Measurements from ENCODE around the gene WDR89. TPM values are rescaled to one million over a fixed set of nuclear protein-coding genes. Genes with fewer than 3 reads are reported as not detected.

Gene WDR89
- total and polyA plus RNA-seq, 4 donors: 3.3 to 9.2 (median 5.5) TPM

DNA sequence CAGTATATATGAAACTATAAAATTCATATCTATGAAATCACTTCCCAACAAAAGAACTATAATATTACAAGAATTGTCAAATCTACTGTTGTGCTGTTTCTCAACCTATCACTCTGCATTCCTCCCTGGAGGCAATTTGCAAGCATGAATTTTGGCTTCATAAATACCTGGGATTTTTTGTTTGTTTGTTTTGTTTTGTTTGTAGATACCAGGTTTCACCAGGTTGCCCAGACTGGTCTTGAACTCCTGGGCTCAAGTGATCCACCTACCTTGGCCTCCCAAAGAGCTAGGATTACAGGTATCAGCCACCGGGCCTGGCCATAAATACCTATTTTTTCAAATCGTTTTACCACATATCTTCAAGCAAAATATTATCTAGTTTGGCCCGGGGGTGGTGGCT is 47.5 kb upstream of the WDR89 start:
- H3K9me3 ChIP-seq (ENCODE audit: control insufficient read depth in 4 of 4, low read length in 3 of 4): no peaks in the 10 kb centered on the region
- H3K9ac ChIP-seq (ENCODE audit: low read depth in 1 of 2, low read length in 2 of 2): no peak overlapping the region
- no peak overlapping the region for H3K4me3 ChIP-seq (ENCODE audit: low read depth in 1 of 3, low read length in 3 of 3)
- H3K4me1 ChIP-seq (ENCODE audit: control insufficient read depth in 4 of 4, insufficient read depth in 4 of 4, low read length in 3 of 4): no peaks in the 10 kb centered on the region
- H3K27ac ChIP-seq (ENCODE audit: low read depth in 1 of 2, low read length in 2 of 2): no peak overlapping the region
- H3K36me3 ChIP-seq (ENCODE audit: control insufficient read depth in 4 of 4, insufficient read depth in 3 of 4, low read depth in 1 of 4, low read length in 3 of 4): peaks cover 0 to 8% (median 0%) of the 10 kb centered on the region in 4 donors
- no peak for DNase-seq (ENCODE audit: low spot score)
- H3K27me3 ChIP-seq (ENCODE audit: control insufficient read depth in 4 of 4, insufficient read depth in 4 of 4, low read length in 3 of 4): no peaks in the 10 kb centered on the region
- TF ChIP-seq, protein P1, sequence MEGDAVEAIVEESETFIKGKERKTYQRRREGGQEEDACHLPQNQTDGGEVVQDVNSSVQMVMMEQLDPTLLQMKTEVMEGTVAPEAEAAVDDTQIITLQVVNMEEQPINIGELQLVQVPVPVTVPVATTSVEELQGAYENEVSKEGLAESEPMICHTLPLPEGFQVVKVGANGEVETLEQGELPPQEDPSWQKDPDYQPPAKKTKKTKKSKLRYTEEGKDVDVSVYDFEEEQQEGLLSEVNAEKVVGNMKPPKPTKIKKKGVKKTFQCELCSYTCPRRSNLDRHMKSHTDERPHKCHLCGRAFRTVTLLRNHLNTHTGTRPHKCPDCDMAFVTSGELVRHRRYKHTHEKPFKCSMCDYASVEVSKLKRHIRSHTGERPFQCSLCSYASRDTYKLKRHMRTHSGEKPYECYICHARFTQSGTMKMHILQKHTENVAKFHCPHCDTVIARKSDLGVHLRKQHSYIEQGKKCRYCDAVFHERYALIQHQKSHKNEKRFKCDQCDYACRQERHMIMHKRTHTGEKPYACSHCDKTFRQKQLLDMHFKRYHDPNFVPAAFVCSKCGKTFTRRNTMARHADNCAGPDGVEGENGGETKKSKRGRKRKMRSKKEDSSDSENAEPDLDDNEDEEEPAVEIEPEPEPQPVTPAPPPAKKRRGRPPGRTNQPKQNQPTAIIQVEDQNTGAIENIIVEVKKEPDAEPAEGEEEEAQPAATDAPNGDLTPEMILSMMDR (IDR thresholded peaks at IDR 0.05; ENCODE audit: low read depth, low read length, missing input control): no peak
- TF ChIP-seq, protein P2, sequence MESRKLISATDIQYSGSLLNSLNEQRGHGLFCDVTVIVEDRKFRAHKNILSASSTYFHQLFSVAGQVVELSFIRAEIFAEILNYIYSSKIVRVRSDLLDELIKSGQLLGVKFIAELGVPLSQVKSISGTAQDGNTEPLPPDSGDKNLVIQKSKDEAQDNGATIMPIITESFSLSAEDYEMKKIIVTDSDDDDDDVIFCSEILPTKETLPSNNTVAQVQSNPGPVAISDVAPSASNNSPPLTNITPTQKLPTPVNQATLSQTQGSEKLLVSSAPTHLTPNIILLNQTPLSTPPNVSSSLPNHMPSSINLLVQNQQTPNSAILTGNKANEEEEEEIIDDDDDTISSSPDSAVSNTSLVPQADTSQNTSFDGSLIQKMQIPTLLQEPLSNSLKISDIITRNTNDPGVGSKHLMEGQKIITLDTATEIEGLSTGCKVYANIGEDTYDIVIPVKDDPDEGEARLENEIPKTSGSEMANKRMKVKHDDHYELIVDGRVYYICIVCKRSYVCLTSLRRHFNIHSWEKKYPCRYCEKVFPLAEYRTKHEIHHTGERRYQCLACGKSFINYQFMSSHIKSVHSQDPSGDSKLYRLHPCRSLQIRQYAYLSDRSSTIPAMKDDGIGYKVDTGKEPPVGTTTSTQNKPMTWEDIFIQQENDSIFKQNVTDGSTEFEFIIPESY (IDR thresholded peaks at IDR 0.05): no peak
- no peak for TF ChIP-seq NR2F2 (IDR thresholded peaks at IDR 0.05)
- TF ChIP-seq, protein P3, sequence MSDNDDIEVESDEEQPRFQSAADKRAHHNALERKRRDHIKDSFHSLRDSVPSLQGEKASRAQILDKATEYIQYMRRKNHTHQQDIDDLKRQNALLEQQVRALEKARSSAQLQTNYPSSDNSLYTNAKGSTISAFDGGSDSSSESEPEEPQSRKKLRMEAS (IDR thresholded peaks at IDR 0.05): no peak
- TF ChIP-seq HNF4G (IDR thresholded peaks at IDR 0.05): no peak
- no peak for TF ChIP-seq EGR1 (IDR thresholded peaks at IDR 0.05; ENCODE audit: low read depth in 2 of 2)
- TF ChIP-seq FOXA2 (IDR thresholded peaks at IDR 0.05): no peak
- TF ChIP-seq, protein P4, sequence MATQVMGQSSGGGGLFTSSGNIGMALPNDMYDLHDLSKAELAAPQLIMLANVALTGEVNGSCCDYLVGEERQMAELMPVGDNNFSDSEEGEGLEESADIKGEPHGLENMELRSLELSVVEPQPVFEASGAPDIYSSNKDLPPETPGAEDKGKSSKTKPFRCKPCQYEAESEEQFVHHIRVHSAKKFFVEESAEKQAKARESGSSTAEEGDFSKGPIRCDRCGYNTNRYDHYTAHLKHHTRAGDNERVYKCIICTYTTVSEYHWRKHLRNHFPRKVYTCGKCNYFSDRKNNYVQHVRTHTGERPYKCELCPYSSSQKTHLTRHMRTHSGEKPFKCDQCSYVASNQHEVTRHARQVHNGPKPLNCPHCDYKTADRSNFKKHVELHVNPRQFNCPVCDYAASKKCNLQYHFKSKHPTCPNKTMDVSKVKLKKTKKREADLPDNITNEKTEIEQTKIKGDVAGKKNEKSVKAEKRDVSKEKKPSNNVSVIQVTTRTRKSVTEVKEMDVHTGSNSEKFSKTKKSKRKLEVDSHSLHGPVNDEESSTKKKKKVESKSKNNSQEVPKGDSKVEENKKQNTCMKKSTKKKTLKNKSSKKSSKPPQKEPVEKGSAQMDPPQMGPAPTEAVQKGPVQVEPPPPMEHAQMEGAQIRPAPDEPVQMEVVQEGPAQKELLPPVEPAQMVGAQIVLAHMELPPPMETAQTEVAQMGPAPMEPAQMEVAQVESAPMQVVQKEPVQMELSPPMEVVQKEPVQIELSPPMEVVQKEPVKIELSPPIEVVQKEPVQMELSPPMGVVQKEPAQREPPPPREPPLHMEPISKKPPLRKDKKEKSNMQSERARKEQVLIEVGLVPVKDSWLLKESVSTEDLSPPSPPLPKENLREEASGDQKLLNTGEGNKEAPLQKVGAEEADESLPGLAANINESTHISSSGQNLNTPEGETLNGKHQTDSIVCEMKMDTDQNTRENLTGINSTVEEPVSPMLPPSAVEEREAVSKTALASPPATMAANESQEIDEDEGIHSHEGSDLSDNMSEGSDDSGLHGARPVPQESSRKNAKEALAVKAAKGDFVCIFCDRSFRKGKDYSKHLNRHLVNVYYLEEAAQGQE (IDR thresholded peaks at IDR 0.05): no peak
- no peak for TF ChIP-seq YY1 (IDR thresholded peaks at IDR 0.05)
- WGBS: 95% methylated on average over 3 of the region's 3 CpGs

DNA sequence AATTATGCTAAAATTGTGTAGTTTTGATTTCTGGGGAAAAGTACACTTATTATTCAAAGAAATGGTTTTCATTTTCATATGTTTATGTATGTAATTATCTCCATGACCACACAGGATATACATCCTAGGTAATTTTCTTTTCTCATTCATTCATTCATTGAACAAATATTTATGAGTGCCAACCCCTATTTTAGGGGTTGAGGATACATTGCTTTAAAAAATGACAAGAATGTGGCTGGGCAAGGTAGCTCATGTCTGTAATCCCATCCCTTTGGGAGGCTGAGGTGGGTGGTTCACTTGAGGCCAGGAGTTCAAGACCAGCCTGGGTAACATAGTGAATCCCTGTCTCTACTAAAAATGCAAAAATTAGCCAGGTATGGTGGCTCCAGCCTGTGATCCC is 45.3 kb upstream of the WDR89 start:
- no peaks in the 10 kb centered on the region for H3K9me3 ChIP-seq (ENCODE audit: control insufficient read depth in 4 of 4, low read length in 3 of 4)
- DNase-seq (ENCODE audit: low spot score): no peak
- H3K27ac ChIP-seq (ENCODE audit: low read depth in 1 of 2, low read length in 2 of 2): no peak overlapping the region
- peaks cover 0 to 8% (median under 1%) of the 10 kb centered on the region in 4 donors for H3K36me3 ChIP-seq (ENCODE audit: control insufficient read depth in 4 of 4, insufficient read depth in 3 of 4, low read depth in 1 of 4, low read length in 3 of 4)
- no peak overlapping the region for H3K9ac ChIP-seq (ENCODE audit: low read depth in 1 of 2, low read length in 2 of 2)
- H3K4me1 ChIP-seq (ENCODE audit: control insufficient read depth in 4 of 4, insufficient read depth in 4 of 4, low read length in 3 of 4): no peaks in the 10 kb centered on the region
- H3K27me3 ChIP-seq (ENCODE audit: control insufficient read depth in 4 of 4, insufficient read depth in 4 of 4, low read length in 3 of 4): no peaks in the 10 kb centered on the region
- no peak overlapping the region for H3K4me3 ChIP-seq (ENCODE audit: low read depth in 1 of 3, low read length in 3 of 3)
- TF ChIP-seq YY1 (IDR thresholded peaks at IDR 0.05) (no peak), GABPA (IDR thresholded peaks at IDR 0.05 in 1 of 2, conservative IDR thresholded peaks at IDR 0.05 in 1 of 2) (no peak), EGR1 (IDR thresholded peaks at IDR 0.05; ENCODE audit: low read depth in 2 of 2) (no peak), JUND (IDR thresholded peaks at IDR 0.05) (no peak), SP1 (IDR thresholded peaks at IDR 0.05) (no peak), NR2F2 (IDR thresholded peaks at IDR 0.05) (no peak), RXRA (IDR thresholded peaks at IDR 0.05) (no peak)
- TF ChIP-seq, protein P1 (IDR thresholded peaks at IDR 0.05; ENCODE audit: low read depth, low read length, missing input control): no peak
- TF ChIP-seq, protein P3 (IDR thresholded peaks at IDR 0.05): no peak
- TF ChIP-seq, protein P4 (IDR thresholded peaks at IDR 0.05): no peak
- TF ChIP-seq, protein P5, sequence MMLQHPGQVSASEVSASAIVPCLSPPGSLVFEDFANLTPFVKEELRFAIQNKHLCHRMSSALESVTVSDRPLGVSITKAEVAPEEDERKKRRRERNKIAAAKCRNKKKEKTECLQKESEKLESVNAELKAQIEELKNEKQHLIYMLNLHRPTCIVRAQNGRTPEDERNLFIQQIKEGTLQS (IDR thresholded peaks at IDR 0.05): no peak
- TF ChIP-seq, protein P2 (IDR thresholded peaks at IDR 0.05): no peak

Measured in liver (tissue), 9 donors.